Stimulated activated CD8-positive, alpha-beta memory T cell treated with anti-CD3 and anti-CD28 coated beads, Interleukin-4, amount 100 ng/mL, for 1 hour (primary cell): ENCODE results near the gene BCAN.
A peak's percentile ranks its signal among the peaks of the same experiment; 100 is the strongest.

ENCODE experiments used
- DNase-seq, 2 donors: peaks; one replicate each; pipeline ENCODE4 v3.0.0-alpha.2; 2020; ENCODE audit warnings: low read depth in 2 of 2, low spot score in 1 of 2

The BCAN gene

GRCh38 chr1:156659988-156660751, 18.3 kb downstream of the BCAN start:
- peak; percentile 70 to 79 for DNase-seq

- DNase-seq = no peak
Measured at GRCh38 chr1:156660752-156661112, 18.8 kb downstream of the BCAN start.

GRCh38 chr1:156662005-156662799, 20.3 kb downstream of the BCAN start:
- no peak for DNase-seq

DNA sequence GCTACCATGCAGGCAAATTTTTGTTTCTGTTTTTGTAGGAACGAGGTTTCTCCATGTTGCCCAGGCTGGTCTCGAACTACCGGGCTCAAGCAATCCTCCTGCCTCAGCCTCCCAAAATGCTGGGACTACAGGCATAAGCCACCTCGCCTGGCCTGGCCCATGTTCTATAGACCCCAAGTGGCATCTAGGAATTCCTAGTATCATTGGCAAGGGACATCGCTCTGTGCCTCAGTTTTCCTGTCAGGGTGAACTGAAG, 20.8 kb downstream of the BCAN start:
- no peak for DNase-seq

DNA sequence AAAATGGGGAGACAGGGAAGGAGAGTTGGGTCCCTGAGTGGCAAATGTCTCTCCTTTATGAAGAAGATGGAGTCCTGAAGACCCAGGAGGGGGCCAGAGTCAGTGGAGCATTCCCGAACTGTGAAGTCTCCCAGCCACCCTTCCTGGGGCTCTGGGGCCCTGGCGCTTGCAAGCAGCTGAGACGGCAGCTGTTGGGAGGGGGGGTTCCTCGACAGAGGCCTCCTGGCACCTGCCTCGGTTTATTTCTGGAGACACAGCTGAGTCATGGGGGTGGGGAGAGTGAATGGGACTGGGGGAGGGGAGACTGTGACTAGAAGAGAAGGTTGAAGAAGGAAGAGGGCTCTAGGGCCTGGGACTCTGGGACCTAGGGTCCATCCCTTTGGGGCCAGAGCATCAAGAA, 21.3 kb downstream of the BCAN start:
- no peak for DNase-seq

DNA sequence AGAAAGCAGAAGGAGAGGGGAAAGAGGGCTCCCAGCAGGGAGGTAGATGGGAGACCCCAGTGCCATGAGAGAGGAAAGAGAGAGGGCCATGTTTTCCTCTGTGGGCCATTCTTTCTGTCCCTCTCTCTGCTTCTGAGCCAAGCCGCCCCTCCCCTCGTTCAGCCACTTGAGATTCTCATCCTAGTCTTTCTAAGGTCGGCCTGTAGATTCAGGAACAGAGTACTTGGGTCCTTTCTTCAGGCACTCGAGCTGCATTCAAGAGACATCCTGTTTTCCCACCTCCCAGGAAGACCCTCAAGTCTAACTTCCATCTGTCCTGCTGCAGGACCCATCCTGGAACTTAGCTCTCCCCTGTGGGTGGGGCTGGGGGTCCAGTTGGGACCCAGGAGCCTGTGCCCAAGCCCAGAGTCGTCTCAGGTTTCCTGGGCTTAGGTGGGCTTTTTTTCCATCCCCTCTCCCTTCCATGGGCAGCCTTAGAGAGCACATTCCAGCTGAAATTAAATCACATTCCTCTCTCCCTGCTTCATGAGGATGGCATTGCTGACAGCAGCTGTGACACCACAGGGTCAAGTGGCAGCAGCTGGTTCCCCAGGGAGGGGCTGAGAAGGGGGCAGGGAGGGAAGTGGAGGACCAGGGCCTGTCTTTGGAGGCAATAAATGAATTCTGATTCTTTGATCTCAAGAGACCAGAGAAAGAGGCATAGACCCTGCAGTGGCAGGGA, 22.3 kb downstream of the BCAN start:
- DNase-seq = no peak

DNA sequence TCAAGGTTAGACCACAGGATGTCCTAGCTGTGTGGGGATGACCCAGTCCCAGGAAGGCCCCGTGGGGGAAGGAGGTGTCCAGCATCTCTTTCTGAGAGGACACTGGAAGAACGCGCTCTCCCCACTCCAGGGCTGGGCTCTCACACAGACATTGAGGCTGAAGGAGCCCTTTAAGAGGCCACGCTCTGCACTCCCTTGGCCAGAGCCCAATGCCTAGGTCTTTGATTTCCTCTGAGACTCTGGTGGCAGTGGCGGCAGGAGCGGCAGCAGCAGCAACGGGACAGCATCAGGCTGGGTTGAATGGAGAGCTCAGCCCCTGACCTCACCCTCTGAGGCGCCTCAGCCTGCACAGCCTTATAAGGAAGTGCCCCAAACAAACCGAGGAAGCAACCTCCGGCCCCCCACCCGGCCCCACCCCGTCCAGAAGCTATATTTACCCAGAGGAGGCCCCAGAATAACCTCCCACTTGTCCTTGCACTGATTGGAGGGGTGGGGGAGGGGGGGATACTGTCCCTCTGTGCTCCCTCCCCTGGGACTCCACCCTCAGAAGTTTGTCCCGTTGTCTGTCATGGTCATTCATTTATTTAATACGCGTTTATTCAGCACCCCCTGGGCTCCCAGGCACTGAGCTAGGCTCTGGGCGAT, 23.0 kb downstream of the BCAN start:
- no peak for DNase-seq

DNA sequence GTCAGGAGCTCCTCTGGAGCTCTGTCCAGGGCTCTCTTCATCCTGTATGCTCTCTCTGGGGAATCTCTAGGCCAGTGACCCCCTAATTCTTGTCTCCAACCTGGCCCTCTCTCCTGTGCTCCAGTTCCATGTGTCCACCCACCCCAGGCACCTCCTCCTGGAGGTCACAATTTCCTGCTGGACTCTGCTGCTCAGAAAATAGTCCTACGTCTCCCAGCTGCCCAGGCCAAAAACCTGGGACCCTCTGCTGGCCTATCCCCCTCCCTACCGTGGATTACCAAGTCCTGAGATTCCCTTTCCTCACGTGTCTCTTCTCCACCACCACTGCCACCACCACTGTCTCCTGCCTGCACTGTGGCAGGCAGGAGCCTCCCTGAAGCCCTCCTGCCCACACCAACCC, 23.6 kb downstream of the BCAN start:
- DNase-seq = no peak

GRCh38 chr1:156666862-156667609, 25.1 kb downstream of the BCAN start:
- no peak for DNase-seq

- no peak for DNase-seq
Measured at GRCh38 chr1:156667610-156667967, 25.7 kb downstream of the BCAN start.

- no peak for DNase-seq
Measured at GRCh38 chr1:156667968-156668709, 26.2 kb downstream of the BCAN start.

DNA sequence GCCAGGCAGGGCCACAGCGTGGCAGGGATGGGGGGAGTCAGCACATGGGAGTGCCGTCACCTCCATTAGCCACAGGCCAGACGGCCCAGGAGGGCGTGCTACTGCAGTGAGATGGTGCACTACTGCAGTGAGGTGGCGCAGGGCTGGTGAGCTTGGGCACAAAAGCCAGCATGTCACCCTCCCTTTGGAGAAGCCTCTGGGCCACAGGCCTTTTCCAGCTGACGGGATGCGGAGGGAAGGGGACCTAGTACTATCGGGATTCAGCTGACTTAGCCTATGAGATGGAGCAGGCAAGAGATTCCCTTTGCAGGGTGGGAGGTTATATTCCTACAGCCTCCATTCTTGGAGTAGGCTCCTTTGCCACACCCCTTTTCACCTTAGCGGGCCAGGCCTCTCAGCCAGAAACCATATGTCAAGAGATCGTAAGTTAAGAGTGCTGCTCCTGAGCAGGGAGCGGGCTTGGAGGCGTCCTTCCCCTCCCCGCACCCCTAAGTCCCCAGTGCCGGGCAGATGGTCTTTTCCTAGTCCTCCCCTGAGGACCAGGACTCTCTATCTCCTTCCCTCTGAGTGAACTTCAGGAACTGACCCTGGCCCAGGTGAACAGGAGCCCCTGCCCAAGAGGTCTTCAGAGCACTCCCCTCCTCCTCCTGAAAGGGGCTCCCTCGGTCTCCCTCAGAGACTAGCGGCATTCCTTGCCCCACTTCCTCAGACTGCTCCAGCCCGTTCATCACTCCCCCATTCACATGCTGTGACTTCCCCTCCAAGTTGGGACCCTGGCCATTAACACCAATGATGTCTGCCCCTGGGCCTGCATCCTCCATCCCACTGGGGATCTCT, 27.1 kb downstream of the BCAN start:
- DNase-seq = no peak

GRCh38 chr1:156669794-156670193, 27.9 kb downstream of the BCAN start:
- DNase-seq = no peak

- DNase-seq = no peak
Measured at GRCh38 chr1:156670359-156670758, 28.4 kb downstream of the BCAN start.

DNA sequence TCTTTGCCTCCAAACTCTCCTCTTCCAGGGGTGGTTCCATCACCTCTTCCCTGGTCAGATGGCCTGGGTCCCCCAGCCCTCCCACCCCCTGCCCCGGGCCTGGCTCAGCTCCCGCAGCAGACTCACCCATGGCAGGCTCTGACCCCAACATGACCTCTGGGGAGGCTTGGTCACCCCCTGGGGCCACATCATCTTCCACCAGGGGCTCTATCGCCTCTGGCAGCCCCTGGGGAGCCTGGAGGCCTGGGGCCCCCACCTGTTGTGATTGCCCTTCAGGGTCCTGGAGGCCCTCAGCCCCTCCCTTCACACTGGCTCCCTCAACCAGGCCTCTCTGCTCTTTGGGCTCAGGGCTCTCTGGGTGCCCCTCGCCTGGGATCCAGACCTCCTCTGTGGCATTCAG, 28.9 kb downstream of the BCAN start:
- no peak for DNase-seq

DNA sequence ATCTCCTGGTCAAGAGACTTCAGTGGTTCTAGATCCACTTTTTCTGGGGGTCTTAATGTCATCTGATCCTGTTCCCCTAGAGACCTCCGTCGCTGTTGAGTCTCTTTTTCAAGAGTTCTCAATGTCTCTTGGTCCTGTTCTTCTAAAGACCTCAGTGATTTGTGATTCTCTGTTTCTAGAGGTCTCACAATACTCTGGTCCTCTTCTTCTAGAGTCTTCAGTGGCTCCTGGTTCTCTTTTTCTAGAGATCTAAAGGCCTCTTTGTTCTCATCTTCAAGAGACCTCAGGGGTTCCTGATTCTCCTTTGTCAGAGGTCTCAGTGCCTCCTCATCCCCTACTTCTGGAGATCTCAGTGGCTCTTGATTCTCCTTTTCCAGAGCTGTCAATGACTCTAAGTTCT, 29.9 kb downstream of the BCAN start:
- DNase-seq = no peak

GRCh38 chr1:156673387-156674121, 31.6 kb downstream of the BCAN start:
- DNase-seq = no peak

DNA sequence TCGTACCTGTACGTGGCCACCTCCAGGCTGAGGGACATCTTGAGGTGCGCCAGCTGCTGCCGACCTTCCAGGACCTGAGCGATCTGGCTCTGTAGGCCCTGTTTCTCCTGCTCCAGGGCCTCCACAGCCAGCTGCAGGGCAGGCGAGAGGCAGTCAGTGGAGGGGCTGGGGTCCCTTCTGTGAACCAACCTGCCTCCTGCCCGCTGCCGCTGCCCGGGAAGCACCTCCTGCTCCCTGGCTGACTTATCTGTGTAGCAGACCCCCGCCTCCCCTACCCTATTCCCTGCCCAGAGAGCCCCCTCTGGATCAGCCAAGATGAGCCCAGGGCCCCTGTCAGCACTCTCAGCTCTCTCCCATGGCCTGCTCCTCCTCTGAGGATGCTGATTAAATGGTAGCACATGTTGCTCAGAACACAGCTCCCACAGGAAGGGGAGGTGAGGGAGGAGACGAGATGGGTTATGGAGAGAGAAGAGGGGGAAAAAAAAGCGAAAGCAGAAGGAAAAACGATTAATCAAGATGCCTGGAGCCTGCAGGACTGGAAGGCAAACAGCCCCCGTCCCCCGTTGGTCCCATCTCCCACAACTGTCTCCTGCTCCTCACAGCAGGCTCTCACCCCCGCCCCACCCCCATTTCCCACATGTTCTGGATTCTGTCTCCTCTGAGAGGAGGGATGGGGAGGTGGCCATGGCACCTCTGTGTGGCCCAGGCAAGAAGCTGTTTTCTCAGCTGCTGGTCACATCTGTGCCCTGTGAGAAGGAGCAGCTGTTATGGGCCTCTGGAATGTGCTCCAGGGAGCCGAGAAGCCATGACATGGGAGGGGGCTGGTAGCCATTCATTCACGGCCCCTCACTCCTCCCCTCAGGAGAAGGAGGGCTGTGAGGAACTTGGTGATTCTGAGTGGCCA, 33.5 kb downstream of the BCAN start:
- DNase-seq = no peak
